ENCODE data around the gene FCHSD2. TPM values are rescaled to one million over a fixed set of nuclear protein-coding genes. Genes with fewer than 3 reads are reported as not detected.

Gene FCHSD2
- total RNA-seq, 4 donors from 2014 or later = 15.4 to 37.8 (median 31.9) TPM

- DNase-seq (ENCODE audit: low spot score) (no peak), ATAC-seq (ENCODE audit: low FRiP score) (no peak)
- TF ChIP-seq CTCF (IDR thresholded peaks at IDR 0.05) = no peak
Measured at GRCh38 chr11:73157101-73158010, 15.2 kb upstream of the FCHSD2 start.

- ATAC-seq (ENCODE audit: low FRiP score) (no peak), DNase-seq (ENCODE audit: low spot score) (no peak)
- no peak for TF ChIP-seq CTCF (IDR thresholded peaks at IDR 0.05)
Measured at GRCh38 chr11:73156686-73157085, 14.6 kb upstream of the FCHSD2 start.

GRCh38 chr11:73156114-73156513 lies 14.0 kb upstream of the FCHSD2 start:
- TF ChIP-seq CTCF (IDR thresholded peaks at IDR 0.05) = no peak
- ATAC-seq (ENCODE audit: low FRiP score) = no peak
- DNase-seq (ENCODE audit: low spot score) = no peak

- no peak for DNase-seq (ENCODE audit: low spot score)
- no peak for ATAC-seq (ENCODE audit: low FRiP score)
- TF ChIP-seq CTCF (IDR thresholded peaks at IDR 0.05) = no peak
Measured at GRCh38 chr11:73155102-73155501, 13.0 kb upstream of the FCHSD2 start.

GRCh38 chr11:73154178-73154577 lies 12.1 kb upstream of the FCHSD2 start:
- ATAC-seq (ENCODE audit: low FRiP score) = no peak
- no peak for TF ChIP-seq CTCF (IDR thresholded peaks at IDR 0.05)
- no peak for DNase-seq (ENCODE audit: low spot score)

GRCh38 chr11:73152861-73153483 lies 10.9 kb upstream of the FCHSD2 start:
- DNase-seq (ENCODE audit: low spot score) = no peak
- ATAC-seq (ENCODE audit: low FRiP score) = no peak

More at GRCh38 chr11:73152861-73153483, 10.9 kb upstream of the FCHSD2 start:
- TF ChIP-seq CTCF (IDR thresholded peaks at IDR 0.05) = no peak

All from omental fat pad (tissue), 4 donors.